ENCODE measurements around the gene PLEKHM3.

DNA sequence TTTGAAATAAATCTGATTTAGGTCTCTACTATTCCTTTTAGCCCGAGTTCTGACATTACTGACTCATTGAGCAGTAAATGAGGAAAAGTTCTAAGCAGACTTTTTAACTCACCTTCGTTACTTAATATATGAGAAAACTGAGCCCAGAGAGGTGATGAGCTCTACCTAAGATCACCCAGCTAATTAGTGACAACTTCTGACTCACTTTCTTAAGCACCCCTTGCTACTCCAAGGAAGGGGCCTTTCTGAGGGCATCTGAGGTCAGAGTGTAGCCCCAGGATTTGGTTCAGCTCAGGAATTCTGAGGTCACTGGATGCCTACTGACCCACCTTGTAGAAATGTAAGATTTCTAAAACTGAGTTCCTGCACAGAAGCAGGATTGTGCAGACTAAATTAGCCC lies 153.4 kb downstream of the PLEKHM3 start:
- TF ChIP-seq, protein P1, sequence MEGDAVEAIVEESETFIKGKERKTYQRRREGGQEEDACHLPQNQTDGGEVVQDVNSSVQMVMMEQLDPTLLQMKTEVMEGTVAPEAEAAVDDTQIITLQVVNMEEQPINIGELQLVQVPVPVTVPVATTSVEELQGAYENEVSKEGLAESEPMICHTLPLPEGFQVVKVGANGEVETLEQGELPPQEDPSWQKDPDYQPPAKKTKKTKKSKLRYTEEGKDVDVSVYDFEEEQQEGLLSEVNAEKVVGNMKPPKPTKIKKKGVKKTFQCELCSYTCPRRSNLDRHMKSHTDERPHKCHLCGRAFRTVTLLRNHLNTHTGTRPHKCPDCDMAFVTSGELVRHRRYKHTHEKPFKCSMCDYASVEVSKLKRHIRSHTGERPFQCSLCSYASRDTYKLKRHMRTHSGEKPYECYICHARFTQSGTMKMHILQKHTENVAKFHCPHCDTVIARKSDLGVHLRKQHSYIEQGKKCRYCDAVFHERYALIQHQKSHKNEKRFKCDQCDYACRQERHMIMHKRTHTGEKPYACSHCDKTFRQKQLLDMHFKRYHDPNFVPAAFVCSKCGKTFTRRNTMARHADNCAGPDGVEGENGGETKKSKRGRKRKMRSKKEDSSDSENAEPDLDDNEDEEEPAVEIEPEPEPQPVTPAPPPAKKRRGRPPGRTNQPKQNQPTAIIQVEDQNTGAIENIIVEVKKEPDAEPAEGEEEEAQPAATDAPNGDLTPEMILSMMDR (conservative IDR thresholded peaks at IDR 0.05; ENCODE audit: low read depth in 2 of 2), result no peak
- TF ChIP-seq EZH2 (IDR thresholded peaks at IDR 0.05; ENCODE audit: low read depth, unreplicated experiment) (no peak), POLR2AphosphoS5 (IDR thresholded peaks at IDR 0.05; ENCODE audit: low read depth) (no peak), NANOG (IDR thresholded peaks at IDR 0.05; ENCODE audit: borderline replicate concordance) (no peak), ZNF114 (CRISPR knock-in tag; IDR thresholded peaks at IDR 0.05) (no peak), JUNB (IDR thresholded peaks at IDR 0.05; ENCODE audit: unreplicated experiment) (no peak), ZNF331 (CRISPR knock-in tag; IDR thresholded peaks at IDR 0.05; ENCODE audit: low read depth) (no peak), EZH2phosphoT487 (IDR thresholded peaks at IDR 0.05; ENCODE audit: unreplicated experiment) (no peak)
- TF ChIP-seq, protein P2, sequence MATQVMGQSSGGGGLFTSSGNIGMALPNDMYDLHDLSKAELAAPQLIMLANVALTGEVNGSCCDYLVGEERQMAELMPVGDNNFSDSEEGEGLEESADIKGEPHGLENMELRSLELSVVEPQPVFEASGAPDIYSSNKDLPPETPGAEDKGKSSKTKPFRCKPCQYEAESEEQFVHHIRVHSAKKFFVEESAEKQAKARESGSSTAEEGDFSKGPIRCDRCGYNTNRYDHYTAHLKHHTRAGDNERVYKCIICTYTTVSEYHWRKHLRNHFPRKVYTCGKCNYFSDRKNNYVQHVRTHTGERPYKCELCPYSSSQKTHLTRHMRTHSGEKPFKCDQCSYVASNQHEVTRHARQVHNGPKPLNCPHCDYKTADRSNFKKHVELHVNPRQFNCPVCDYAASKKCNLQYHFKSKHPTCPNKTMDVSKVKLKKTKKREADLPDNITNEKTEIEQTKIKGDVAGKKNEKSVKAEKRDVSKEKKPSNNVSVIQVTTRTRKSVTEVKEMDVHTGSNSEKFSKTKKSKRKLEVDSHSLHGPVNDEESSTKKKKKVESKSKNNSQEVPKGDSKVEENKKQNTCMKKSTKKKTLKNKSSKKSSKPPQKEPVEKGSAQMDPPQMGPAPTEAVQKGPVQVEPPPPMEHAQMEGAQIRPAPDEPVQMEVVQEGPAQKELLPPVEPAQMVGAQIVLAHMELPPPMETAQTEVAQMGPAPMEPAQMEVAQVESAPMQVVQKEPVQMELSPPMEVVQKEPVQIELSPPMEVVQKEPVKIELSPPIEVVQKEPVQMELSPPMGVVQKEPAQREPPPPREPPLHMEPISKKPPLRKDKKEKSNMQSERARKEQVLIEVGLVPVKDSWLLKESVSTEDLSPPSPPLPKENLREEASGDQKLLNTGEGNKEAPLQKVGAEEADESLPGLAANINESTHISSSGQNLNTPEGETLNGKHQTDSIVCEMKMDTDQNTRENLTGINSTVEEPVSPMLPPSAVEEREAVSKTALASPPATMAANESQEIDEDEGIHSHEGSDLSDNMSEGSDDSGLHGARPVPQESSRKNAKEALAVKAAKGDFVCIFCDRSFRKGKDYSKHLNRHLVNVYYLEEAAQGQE (IDR thresholded peaks at IDR 0.05; ENCODE audit: unreplicated experiment), result no peak

Data from GM23338 (cell line).